Caco-2 (cell line): Measurements from ENCODE around the gene PARS2. TPM values are rescaled to one million over a fixed set of nuclear protein-coding genes. Genes with fewer than 3 reads are reported as not detected.

Experiments used
- BruUV-seq: library from RNA; stranded (reverse); fragments of 400-500 nt; replicated peaks from 2 replicates; lab custom pipeline; 2021; lab: Mats Ljungman, UMichigan
- CTCF ChIA-PET: fragments of 300-600 bp; sonication (Branson Sonifier 250); formaldehyde crosslinking; loops from one replicate; lab custom pipeline; 2022; ENCODE audit warnings: antibody characterized with exemption; lab: Charles Lee
- POLR2A ChIA-PET: fragments of 300-600 bp; sonication (Branson Sonifier 250); formaldehyde crosslinking; loops from one replicate; lab custom pipeline; 2022; ENCODE audit warnings: antibody characterized with exemption; lab: Charles Lee
- DNase-seq, 2 experiments: peaks; one replicate each; pipeline versions ENCODE4 v3.0.0 to v3.0.0-alpha.2; 2020 to 2022
- H3K27me3 ChIP-seq: replicated peaks from 2 replicates; pipeline ENCODE4 v1.6.0; 2011; ENCODE audit warnings: low read length; ENCODE audit not compliant: control insufficient read depth, insufficient read depth
- H3K36me3 ChIP-seq: 2 replicates; pipeline ENCODE4 v1.5.1; 2011; ENCODE audit warnings: low read length; ENCODE audit not compliant: control insufficient read depth, insufficient read depth
- H3K4me1 ChIP-seq: fragments of 250-450 bp; sonication (Bioruptor Pico); 2 replicates; pipeline ENCODE4 v1.5.1; 2020; ENCODE audit warnings: mild to moderate bottlenecking
- H3K4me3 ChIP-seq: 2 replicates; pipeline ENCODE4 v1.5.1; 2011; ENCODE audit warnings: low read depth, mild to moderate bottlenecking, control low read depth, low read length
- H3K9me3 ChIP-seq: fragments of 250-450 bp; sonication (Bioruptor Pico); 2 replicates; pipeline ENCODE4 v1.5.1; 2020; ENCODE audit warnings: mild to moderate bottlenecking, moderate library complexity
- H3K27ac Mint-ChIP-seq: one replicate; pipeline ENCODE4 v1.8.0; 2022; ENCODE audit warnings: mixed read lengths; ENCODE audit not compliant: unreplicated experiment
- H3K27me3 Mint-ChIP-seq: one replicate; pipeline ENCODE4 v1.8.0; 2022; ENCODE audit warnings: mixed read lengths; ENCODE audit not compliant: insufficient read depth, unreplicated experiment
- H3K36me3 Mint-ChIP-seq: one replicate; pipeline ENCODE4 v1.8.0; 2022; ENCODE audit warnings: mild to moderate bottlenecking, mixed read lengths; ENCODE audit not compliant: insufficient read depth, unreplicated experiment
- H3K4me1 Mint-ChIP-seq: one replicate; pipeline ENCODE4 v1.8.0; 2022; ENCODE audit warnings: low read depth, mixed read lengths; ENCODE audit not compliant: unreplicated experiment
- H3K4me3 Mint-ChIP-seq: one replicate; pipeline ENCODE4 v1.8.0; 2022; ENCODE audit warnings: mild to moderate bottlenecking, moderate library complexity, mixed read lengths; ENCODE audit not compliant: unreplicated experiment
- H3K9me3 Mint-ChIP-seq: one replicate; pipeline ENCODE4 v1.8.0; 2022; ENCODE audit warnings: mixed read lengths; ENCODE audit not compliant: unreplicated experiment
- CTCF ChIP-seq, 2 experiments: fragments of 200-600 bp in 1 of 2; IDR thresholded peaks; 1 replicate in 1 of 2; 2 replicates in 1 of 2; pipeline versions ENCODE4 v1.5.1 to v1.8.0; 2011 to 2022; ENCODE audit warnings: antibody characterized with exemption in 1 of 2, control low read depth in 1 of 2, inconsistent platforms in 1 of 2, low read depth in 1 of 2, low read length in 1 of 2, mild to moderate bottlenecking in 1 of 2, moderate library complexity in 1 of 2; ENCODE audit not compliant: insufficient read depth in 1 of 2, severe bottlenecking in 1 of 2, unreplicated experiment in 1 of 2
- intact Hi-C: fragments of 100-400 bp; cut with micrococcal nuclease; formaldehyde crosslinking; loops from one replicate; pipeline ENCODE4 v1.10.0; 2022; ENCODE audit not compliant: unreplicated experiment
- total RNA-seq: library from RNA; stranded (reverse); gene quantifications from 2 replicates; pipeline ENCODE4 v1.2.3, GENCODE V29; 2022

The PARS2 gene
- total RNA-seq, 1 experiment from 2014 or later: 5.8 TPM

DNA sequence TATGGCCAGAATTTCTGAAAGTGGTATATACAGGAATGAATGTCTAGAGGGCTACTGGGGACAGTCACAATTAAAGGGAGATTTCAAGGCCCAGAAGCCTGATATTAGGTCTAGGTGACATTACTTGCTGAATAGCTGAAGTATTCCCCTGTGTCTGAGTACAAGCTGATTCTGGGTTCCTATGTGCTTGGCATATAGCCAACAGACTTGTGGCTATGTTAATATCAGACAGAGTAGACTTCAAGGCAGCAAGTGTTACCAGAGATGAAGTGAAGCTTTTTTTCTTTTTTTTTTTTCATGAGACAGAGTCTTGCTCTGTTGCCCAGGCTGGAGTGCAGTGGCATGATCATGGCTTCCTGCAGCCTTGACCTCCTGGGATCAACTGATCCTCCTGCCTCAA, 40.3 kb downstream of the PARS2 start:
- no peaks in the 10 kb centered on the region for H3K9me3 ChIP-seq
- no peak overlapping the region for H3K4me3 ChIP-seq
- ChIA-PET CTCF (no interaction called here), POLR2A (no interaction called here)
- intact Hi-C loops: no loop called here
- BruUV-seq: no TSS peak
- H3K4me1 Mint-ChIP-seq: no peaks in the 10 kb centered on the region
- H3K4me3 Mint-ChIP-seq: no peak overlapping the region
- no peak overlapping the region for H3K27ac Mint-ChIP-seq
- no peaks in the 10 kb centered on the region for H3K4me1 ChIP-seq
- no peaks in the 10 kb centered on the region for H3K36me3 ChIP-seq
- DNase-seq: no peak
- no peaks in the 10 kb centered on the region for H3K27me3 Mint-ChIP-seq
- no peaks in the 10 kb centered on the region for H3K9me3 Mint-ChIP-seq
- H3K27me3 ChIP-seq: no peaks in the 10 kb centered on the region
- no peak for TF ChIP-seq CTCF (IDR thresholded peaks at IDR 0.05; ENCODE audit: insufficient read depth in 1 of 2, low read depth in 1 of 2, low read length in 1 of 2, severe bottlenecking in 1 of 2, unreplicated experiment in 1 of 2)
- H3K36me3 Mint-ChIP-seq: peaks cover 30% of the 10 kb centered on the region

DNA sequence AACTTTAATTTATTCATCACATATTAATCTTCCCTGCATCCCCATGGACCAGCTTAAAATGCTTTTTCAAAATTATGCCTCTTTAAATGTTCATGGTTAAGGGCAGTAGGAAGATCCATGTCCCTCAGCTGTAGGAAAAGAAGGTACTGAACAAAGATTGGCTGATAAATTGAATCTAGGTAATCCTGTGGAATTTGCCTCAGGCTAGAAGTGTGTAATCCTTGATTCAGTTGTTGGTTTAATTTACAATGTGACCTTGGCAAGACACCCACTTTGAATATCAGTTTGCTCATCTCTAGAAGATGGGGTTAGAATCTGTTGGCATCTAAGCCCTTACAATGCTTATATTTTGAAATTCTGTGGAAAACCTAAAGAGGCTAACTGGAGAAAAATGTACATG, 42.6 kb downstream of the PARS2 start:
- POLR2A ChIA-PET: interaction anchor here (0.6 kb wide), 1 partner anchor 607 kb away, joined by 3 read pairs; no protein-coding TSS in a partner anchor
- Mint-ChIP-seq H3K4me3 (no peak overlapping the region), H3K27ac (no peak overlapping the region), H3K9me3 (no peaks in the 10 kb centered on the region), H3K36me3 (peaks cover 22% of the 10 kb centered on the region), H3K4me1 (no peaks in the 10 kb centered on the region), H3K27me3 (no peaks in the 10 kb centered on the region)
- no peak for DNase-seq
- H3K4me3 ChIP-seq: no peak overlapping the region
- no TSS peak for BruUV-seq
- no peaks in the 10 kb centered on the region for H3K4me1 ChIP-seq
- CTCF ChIA-PET: no interaction called here
- no peak for TF ChIP-seq CTCF (IDR thresholded peaks at IDR 0.05; ENCODE audit: insufficient read depth in 1 of 2, low read depth in 1 of 2, low read length in 1 of 2, severe bottlenecking in 1 of 2, unreplicated experiment in 1 of 2)
- intact Hi-C loops: no loop called here
- H3K27me3 ChIP-seq: no peaks in the 10 kb centered on the region
- H3K9me3 ChIP-seq: no peaks in the 10 kb centered on the region
- no peaks in the 10 kb centered on the region for H3K36me3 ChIP-seq

DNA sequence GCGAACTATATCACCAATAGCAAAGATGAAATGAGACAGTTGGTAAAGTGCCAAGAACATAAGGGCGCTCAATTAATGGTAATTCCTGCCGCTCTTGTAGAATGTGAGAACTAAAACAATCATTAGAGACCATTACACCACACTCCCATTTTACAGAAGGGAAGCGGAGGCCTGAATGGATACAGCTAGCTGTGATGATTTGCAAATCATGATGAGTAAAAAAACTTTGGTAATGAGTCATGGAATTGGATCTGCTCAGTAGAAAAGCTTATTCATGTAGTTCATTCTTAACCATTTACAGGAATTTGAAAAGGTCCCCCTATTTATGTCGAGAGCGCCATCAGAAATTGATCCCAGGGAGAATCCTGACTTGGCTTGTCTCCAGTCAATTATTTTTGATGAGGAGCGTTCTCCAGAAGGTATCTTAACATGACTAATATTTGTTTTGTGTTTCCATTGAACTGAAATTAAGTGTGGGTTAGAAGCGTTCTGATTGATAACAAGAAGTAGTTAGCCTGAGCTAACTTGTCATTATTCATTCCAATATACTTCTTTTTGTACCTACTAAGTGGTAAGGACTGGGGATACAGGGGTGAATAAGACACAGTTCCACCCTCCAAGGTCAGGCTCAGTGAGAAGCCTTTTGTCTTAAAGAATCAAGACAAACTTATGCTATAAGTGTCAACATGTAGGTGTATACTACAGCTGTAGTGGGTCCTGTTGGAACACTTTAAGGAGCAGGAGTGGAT, 47.9 kb downstream of the PARS2 start:
- ChIA-PET CTCF (interaction anchor here (0.6 kb wide), 1 partner anchor 133 kb away, joined by 4 read pairs; no protein-coding TSS in a partner anchor), POLR2A (no interaction called here)
- BruUV-seq: no TSS peak
- H3K27me3 Mint-ChIP-seq: no peaks in the 10 kb centered on the region
- Histone ChIP-seq H3K9me3 (no peaks in the 10 kb centered on the region), H3K4me1 (no peaks in the 10 kb centered on the region), H3K4me3 (peak overlapping the region; percentile 75), H3K27me3 (no peaks in the 10 kb centered on the region), H3K36me3 (no peaks in the 10 kb centered on the region)
- no peak for TF ChIP-seq CTCF (IDR thresholded peaks at IDR 0.05; ENCODE audit: insufficient read depth in 1 of 2, low read depth in 1 of 2, low read length in 1 of 2, severe bottlenecking in 1 of 2, unreplicated experiment in 1 of 2)
- H3K36me3 Mint-ChIP-seq: peaks cover 15% of the 10 kb centered on the region
- H3K4me1 Mint-ChIP-seq: peaks cover 8% of the 10 kb centered on the region
- H3K27ac Mint-ChIP-seq: peak overlapping the region; percentile 54
- intact Hi-C loops: loop anchor here (5.0 kb wide), 1 partner anchor 46 kb away; the partner anchor contains the start of gene PARS2
- peak overlapping the region; percentile 74 for H3K4me3 Mint-ChIP-seq
- no peak for DNase-seq
- no peaks in the 10 kb centered on the region for H3K9me3 Mint-ChIP-seq
